Raji (cell line): ENCODE results near the gene TAS2R38.

Experiments
- POLR2A ChIP-seq: IDR thresholded peaks from 2 replicates; pipeline ENCODE4 v1.6.1; 2011; ENCODE audit warnings: low read depth, low read length, control low read depth; ENCODE audit not compliant: insufficient read depth

The TAS2R38 gene

DNA sequence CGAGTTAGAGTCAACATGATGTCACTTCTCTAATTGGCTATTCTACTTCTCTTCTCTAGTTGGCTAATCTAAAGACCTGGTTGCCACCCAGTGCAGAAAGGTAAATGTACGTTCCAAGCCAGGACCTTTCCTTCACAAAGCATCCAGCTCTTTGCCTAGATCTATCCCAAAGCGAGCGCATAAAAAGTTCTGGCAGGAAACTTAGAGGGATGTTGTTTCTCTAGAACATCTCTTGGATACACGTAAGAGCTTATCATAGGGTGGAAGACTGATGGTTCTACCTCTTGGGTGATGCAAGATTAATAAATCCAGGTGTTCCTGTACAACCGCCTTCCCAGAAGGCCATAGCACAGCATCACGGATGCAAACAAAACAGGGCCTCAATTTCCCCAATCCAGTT is at the start of gene TAS2R38:
TAS2R38 (minus strand) TSS at position 101 of the 400 bp plus-strand sequence; CDS start at position 17, 84 bp downstream.
- no peak for TF ChIP-seq POLR2A

DNA sequence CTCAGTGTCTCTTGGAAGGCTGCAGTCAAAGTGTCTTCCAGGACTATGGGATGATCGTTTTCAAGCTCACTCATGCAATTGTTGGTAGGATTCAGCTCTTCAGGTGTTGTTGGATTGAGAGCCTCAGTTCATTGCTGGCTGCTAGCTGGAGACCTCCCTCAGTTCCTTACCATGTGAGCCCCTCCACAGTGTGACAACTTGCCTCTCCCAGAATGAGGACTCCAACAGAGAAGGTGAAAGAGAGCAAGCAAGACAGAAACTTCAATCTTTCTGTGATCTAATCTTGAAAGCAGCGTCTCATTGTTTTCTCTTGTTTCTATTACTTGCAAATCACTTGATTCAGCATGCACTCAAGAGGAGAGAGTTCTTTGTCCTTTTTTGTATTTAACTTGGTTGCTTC is 44.6 kb upstream of the TAS2R38 start:
- TF ChIP-seq POLR2A = no peak

- no peak for TF ChIP-seq POLR2A
Measured at GRCh38 chr7:142017451-142017850, 43.9 kb upstream of the TAS2R38 start.

- TF ChIP-seq POLR2A = no peak
Measured at GRCh38 chr7:142012825-142013511, 39.4 kb upstream of the TAS2R38 start.

- TF ChIP-seq POLR2A = no peak
Measured at GRCh38 chr7:142010952-142011548, 37.5 kb upstream of the TAS2R38 start.

DNA sequence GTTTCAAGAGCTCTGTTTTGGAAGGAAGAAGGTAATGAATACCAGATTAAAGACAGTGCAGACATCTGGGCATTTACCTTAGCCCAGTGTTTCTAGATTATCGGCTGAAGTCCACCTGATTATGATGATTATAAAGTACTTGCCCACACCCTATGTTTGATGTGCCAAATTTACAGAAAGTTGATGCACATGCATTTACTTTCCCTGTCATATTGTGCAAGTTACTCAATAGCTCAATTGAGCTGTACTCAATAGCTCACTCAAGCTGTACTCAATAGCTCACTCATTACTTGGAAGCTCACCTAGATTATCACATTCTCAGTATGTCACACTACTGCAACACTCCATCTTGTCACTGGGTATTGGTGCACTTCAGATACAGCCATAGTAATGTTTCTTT is 35.6 kb upstream of the TAS2R38 start:
- TF ChIP-seq POLR2A = no peak

GRCh38 chr7:142006577-142006976 is 33.0 kb upstream of the TAS2R38 start:
- TF ChIP-seq POLR2A = no peak

DNA sequence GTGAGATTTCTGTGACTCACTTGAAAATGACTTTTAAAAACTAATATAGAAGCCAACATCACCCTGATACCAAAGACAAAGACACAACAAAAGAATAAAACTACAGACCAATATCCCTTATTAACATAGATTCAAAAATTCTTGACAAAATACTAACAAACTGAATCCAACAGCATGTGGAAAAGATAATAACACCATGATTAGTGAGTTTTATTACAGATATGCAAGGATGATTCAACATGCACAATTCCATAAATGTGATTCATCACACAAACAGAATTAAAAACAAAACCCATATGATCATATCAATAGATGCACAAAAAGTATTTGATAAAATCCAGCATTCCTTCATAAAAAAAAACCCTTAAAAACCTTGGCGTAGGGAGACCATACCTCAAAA is 28.6 kb upstream of the TAS2R38 start:
- no peak for TF ChIP-seq POLR2A

GRCh38 chr7:142001163-142001874 is 27.7 kb upstream of the TAS2R38 start:
- no peak for TF ChIP-seq POLR2A

- no peak for TF ChIP-seq POLR2A
Measured at GRCh38 chr7:142000244-142000643, 26.7 kb upstream of the TAS2R38 start.

GRCh38 chr7:141999058-141999623 is 25.6 kb upstream of the TAS2R38 start:
- no peak for TF ChIP-seq POLR2A

DNA sequence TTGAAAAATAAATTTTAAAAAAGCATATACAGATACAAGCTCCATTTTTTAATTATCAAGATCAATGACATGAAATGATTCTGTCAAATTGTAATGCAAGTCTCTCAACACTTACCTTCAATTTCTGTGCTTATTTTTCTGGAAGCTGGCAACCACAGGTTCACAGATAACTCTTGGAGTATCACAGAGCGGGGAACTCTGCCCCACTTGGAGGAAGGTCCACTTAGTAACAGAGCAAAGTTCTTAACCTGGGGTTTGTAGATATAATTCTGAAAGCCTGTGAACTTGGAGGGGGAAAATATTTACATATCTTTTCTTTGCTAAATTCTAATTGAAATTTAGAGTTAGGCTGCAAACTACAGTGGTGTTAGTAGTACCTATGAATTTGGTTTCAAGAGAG is 19.8 kb upstream of the TAS2R38 start:
- no peak for TF ChIP-seq POLR2A

GRCh38 chr7:141992688-141993087 is 19.1 kb upstream of the TAS2R38 start:
- TF ChIP-seq POLR2A = no peak

DNA sequence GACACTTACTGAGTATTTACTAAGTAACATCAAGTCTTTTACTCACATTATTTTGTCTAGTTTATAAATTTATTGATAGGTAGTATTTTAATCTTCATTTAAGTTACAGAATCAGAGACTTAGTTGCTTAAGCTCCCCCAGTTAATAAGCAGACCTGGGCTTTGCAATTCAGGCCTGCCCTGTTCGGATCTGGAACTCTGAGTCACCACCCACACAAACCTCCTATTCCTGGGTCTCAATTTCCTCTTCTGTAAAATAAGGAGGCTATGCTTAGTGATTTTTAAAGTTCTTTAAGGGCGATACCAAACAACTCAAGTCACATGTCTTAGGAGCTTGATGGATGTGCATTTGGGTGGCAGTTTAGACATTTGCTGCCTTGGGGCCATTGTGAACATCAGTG is 18.6 kb upstream of the TAS2R38 start:
- no peak for TF ChIP-seq POLR2A

- no peak for TF ChIP-seq POLR2A
Measured at GRCh38 chr7:141991140-141991539, 17.6 kb upstream of the TAS2R38 start.
